ENCODE results near the gene SMARCA4. TPM values are rescaled to one million over a fixed set of nuclear protein-coding genes. Genes with fewer than 3 reads are reported as not detected.

SMARCA4 gene
- total RNA-seq, 2 experiments from 2014 or later: 409 to 554 TPM

DNA sequence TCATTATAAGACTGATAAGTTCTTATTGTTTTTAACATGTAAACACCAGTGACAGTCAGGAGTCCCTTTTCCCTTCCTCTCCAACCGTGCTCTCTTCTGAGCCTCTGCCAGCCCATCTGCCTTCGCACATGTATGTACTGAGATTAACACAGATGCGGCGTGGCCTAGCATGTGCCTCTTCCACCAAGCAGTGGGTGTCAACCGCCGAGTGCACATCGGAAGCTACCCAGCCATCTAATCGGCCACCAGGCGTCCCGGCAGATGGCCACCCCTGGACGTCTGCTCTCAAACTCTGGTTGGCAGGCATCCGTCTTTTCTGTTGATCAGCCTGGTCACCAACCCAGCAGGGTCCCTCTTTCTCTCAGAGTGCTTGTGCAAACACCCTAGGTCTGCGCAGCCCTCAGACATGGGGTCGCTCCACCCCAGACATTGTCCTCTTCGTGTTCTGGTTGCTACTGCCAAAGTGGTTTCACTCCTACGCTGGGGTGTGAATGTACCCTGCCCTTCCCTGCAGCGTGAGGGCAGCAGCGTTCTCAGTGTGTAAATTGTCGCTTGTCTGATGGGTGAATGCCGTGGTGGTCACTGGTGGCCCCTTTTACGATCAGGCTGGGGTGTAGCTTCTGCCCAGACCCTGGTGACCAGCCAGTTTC is 70.7 kb downstream of the SMARCA4 start:
- DNase-seq (ENCODE audit: low spot score): no peak
- Histone ChIP-seq H4K20me1 (ENCODE audit: insufficient read depth, low read length) (0 out of 2 replicates have a peak, but pooled peaks cover under 1% of the 10 kb centered on the region), H3K4me1 (ENCODE audit: insufficient read depth, low read length, poor library complexity, severe bottlenecking) (peaks cover 19% of the 10 kb centered on the region), H3K27ac (ENCODE audit: low read depth, low read length, poor library complexity, severe bottlenecking) (peak overlapping the region; percentile 46), H3K4me3 (ENCODE audit: low read depth, low read length, poor library complexity, severe bottlenecking) (no peak overlapping the region), H3K9me3 (ENCODE audit: low read length) (no peaks in the 10 kb centered on the region), H3K4me2 (ENCODE audit: low read length) (no peak overlapping the region), H2AFZ (ENCODE audit: low read length) (no peak overlapping the region), H3K9me2 (ENCODE audit: insufficient read depth, low read length) (no peaks in the 10 kb centered on the region), H3K36me3 (ENCODE audit: insufficient read depth, low read length) (peaks cover 100% of the 10 kb centered on the region), H3K79me2 (ENCODE audit: insufficient read depth, low read depth, low read length) (peaks cover 6% of the 10 kb centered on the region; the same call in 1 of the 2 replicates)
- BruUV-seq (replicated peaks): no TSS peak
- intact Hi-C loops (cut with micrococcal nuclease; ENCODE audit: unreplicated experiment): no loop called here
- ChIA-PET POLR2A (interaction anchor here (1.4 kb wide), 1 partner anchor 16 kb away, joined by 4 read pairs; no protein-coding TSS in a partner anchor), CTCF (ENCODE audit: unreplicated experiment) (no interaction called here)
- no peak for TF ChIP-seq EZH2phosphoT487 (IDR thresholded peaks at IDR 0.05; ENCODE audit: borderline replicate concordance, low read depth, low read length)
- TF ChIP-seq, protein P1, sequence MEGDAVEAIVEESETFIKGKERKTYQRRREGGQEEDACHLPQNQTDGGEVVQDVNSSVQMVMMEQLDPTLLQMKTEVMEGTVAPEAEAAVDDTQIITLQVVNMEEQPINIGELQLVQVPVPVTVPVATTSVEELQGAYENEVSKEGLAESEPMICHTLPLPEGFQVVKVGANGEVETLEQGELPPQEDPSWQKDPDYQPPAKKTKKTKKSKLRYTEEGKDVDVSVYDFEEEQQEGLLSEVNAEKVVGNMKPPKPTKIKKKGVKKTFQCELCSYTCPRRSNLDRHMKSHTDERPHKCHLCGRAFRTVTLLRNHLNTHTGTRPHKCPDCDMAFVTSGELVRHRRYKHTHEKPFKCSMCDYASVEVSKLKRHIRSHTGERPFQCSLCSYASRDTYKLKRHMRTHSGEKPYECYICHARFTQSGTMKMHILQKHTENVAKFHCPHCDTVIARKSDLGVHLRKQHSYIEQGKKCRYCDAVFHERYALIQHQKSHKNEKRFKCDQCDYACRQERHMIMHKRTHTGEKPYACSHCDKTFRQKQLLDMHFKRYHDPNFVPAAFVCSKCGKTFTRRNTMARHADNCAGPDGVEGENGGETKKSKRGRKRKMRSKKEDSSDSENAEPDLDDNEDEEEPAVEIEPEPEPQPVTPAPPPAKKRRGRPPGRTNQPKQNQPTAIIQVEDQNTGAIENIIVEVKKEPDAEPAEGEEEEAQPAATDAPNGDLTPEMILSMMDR (conservative IDR thresholded peaks at IDR 0.05; ENCODE audit: low read length): no peak

DNA sequence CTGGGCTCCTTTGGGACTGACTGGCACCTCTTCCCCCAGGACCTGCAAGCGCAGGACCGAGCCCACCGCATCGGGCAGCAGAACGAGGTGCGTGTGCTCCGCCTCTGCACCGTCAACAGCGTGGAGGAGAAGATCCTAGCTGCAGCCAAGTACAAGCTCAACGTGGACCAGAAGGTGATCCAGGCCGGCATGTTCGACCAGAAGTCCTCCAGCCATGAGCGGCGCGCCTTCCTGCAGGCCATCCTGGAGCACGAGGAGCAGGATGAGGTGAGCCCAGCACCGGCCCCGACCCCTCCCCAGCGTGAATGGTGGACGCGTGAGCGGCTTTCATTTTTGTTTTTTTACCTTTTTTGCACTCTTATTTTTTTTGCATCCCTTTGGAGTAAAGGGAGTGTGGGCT is 72.4 kb downstream of the SMARCA4 start:
- POLR2A ChIA-PET: interaction anchor here (0.9 to 1.4 kb wide), 2 partner anchors 15 to 348 kb away, joined by 4 to 5 read pairs; no protein-coding TSS in a partner anchor
- CTCF ChIA-PET (ENCODE audit: unreplicated experiment): no interaction called here

More for the DNA sequence above, 72.4 kb downstream of the SMARCA4 start:
- TF ChIP-seq EZH2phosphoT487 (IDR thresholded peaks at IDR 0.05; ENCODE audit: borderline replicate concordance, low read depth, low read length): no peak
- TF ChIP-seq, protein P1 (conservative IDR thresholded peaks at IDR 0.05; ENCODE audit: low read length): no peak
- no peak for DNase-seq (ENCODE audit: low spot score)
- Histone ChIP-seq H3K9me3 (ENCODE audit: low read length) (no peaks in the 10 kb centered on the region), H3K9me2 (ENCODE audit: insufficient read depth, low read length) (no peaks in the 10 kb centered on the region), H3K79me2 (ENCODE audit: insufficient read depth, low read depth, low read length) (peaks cover 23% of the 10 kb centered on the region; the same call in 1 of the 2 replicates), H3K4me1 (ENCODE audit: insufficient read depth, low read length, poor library complexity, severe bottlenecking) (peaks cover 19% of the 10 kb centered on the region), H3K4me2 (ENCODE audit: low read length) (no peak overlapping the region), H3K27ac (ENCODE audit: low read depth, low read length, poor library complexity, severe bottlenecking) (no peak overlapping the region), H2AFZ (ENCODE audit: low read length) (no peak overlapping the region), H3K36me3 (ENCODE audit: insufficient read depth, low read length) (peaks cover 100% of the 10 kb centered on the region), H3K4me3 (ENCODE audit: low read depth, low read length, poor library complexity, severe bottlenecking) (no peak overlapping the region), H4K20me1 (ENCODE audit: insufficient read depth, low read length) (0 out of 2 replicates have a peak, but pooled peaks cover 11% of the 10 kb centered on the region)
- intact Hi-C loops (cut with micrococcal nuclease; ENCODE audit: unreplicated experiment): no loop called here
- no TSS peak for BruUV-seq (replicated peaks)
